OCI-LY1 (cell line): Measurements from ENCODE around the gene NMT1.

Experiments used
- H2AFZ ChIP-seq: fragments of 200-600 bp; sonication (generic), shearing (Covaris generic); 2 replicates; pipeline ENCODE4 v1.6.0; 2014; ENCODE audit warnings: antibody characterized with exemption, mild to moderate bottlenecking, low read length
- H3F3A ChIP-seq: fragments of 200-600 bp; sonication (generic), shearing (Covaris generic); 2 replicates; pipeline ENCODE4 v1.6.0; 2014; ENCODE audit warnings: mild to moderate bottlenecking, antibody characterized with exemption, low read length, moderate library complexity; ENCODE audit not compliant: insufficient read depth
- H3K27ac ChIP-seq: fragments of 200-600 bp; sonication (generic); 2 replicates; pipeline ENCODE4 v1.5.1; 2014; ENCODE audit warnings: low read length, mixed run types, mild to moderate bottlenecking, low read depth; ENCODE audit not compliant: poor library complexity, severe bottlenecking
- H3K27me3 ChIP-seq: fragments of 200-600 bp; sonication (generic); 2 replicates; pipeline ENCODE4 v1.6.0; 2014; ENCODE audit warnings: antibody characterized with exemption, mild to moderate bottlenecking, low read length, moderate library complexity; ENCODE audit not compliant: insufficient read depth
- H3K36me3 ChIP-seq: fragments of 200-600 bp; sonication (generic); 2 replicates; pipeline ENCODE4 v1.6.1; 2014; ENCODE audit warnings: mild to moderate bottlenecking, antibody characterized with exemption, low read length, moderate library complexity, mixed read lengths; ENCODE audit not compliant: insufficient read depth
- H3K4me1 ChIP-seq: fragments of 200-600 bp; sonication (generic); 2 replicates; pipeline ENCODE4 v1.5.1; 2014; ENCODE audit warnings: mild to moderate bottlenecking, low read length, moderate library complexity; ENCODE audit not compliant: insufficient read depth, severe bottlenecking
- H3K4me2 ChIP-seq: fragments of 200-600 bp; sonication (generic), shearing (Covaris generic); 2 replicates; pipeline ENCODE4 v1.6.1; 2014; ENCODE audit warnings: low read length
- H3K4me3 ChIP-seq: fragments of 200-600 bp; sonication (generic); 2 replicates; pipeline ENCODE4 v1.5.1; 2014; ENCODE audit warnings: low read length, low read depth, mild to moderate bottlenecking, mixed read lengths; ENCODE audit not compliant: poor library complexity, severe bottlenecking
- H3K79me2 ChIP-seq: fragments of 200-600 bp; shearing (Covaris generic); 2 replicates; pipeline ENCODE4 v1.6.1; 2016; ENCODE audit warnings: mixed run types, low read length, mixed read lengths; ENCODE audit not compliant: insufficient read depth
- H3K9ac ChIP-seq: fragments of 200-600 bp; sonication (generic), shearing (Covaris generic); 2 replicates; pipeline ENCODE4 v1.6.1; 2014; ENCODE audit warnings: mild to moderate bottlenecking, low read length, mixed read lengths
- H3K9me2 ChIP-seq: fragments of 200-600 bp; sonication (generic), shearing (Covaris generic); 2 replicates; pipeline ENCODE4 v1.6.1; 2014; ENCODE audit warnings: low read depth, mild to moderate bottlenecking, low read length, mixed read lengths
- H3K9me3 ChIP-seq: fragments of 200-600 bp; shearing (Covaris generic); 2 replicates; pipeline ENCODE4 v1.6.1; 2014; ENCODE audit warnings: low read length, mixed read lengths
- H4K20me1 ChIP-seq: fragments of 200-600 bp; sonication (generic), shearing (Covaris generic); 2 replicates; pipeline ENCODE4 v1.6.0; 2016; ENCODE audit warnings: mild to moderate bottlenecking, low read length; ENCODE audit not compliant: insufficient read depth
- CTCF ChIP-seq: fragments of 200-600 bp; sonication (generic), shearing (Covaris generic); IDR thresholded peaks from 2 replicates; pipeline ENCODE4 v1.5.1; 2017; ENCODE audit warnings: mild to moderate bottlenecking, antibody characterized with exemption, low read length, moderate library complexity, mixed read lengths
- EZH2 ChIP-seq: fragments of 200-600 bp; sonication (generic), shearing (Covaris generic); IDR thresholded peaks from 2 replicates; pipeline ENCODE4 v1.8.0; 2017; ENCODE audit warnings: borderline replicate concordance, mixed run types, mild to moderate bottlenecking, antibody characterized with exemption, low read length, moderate library complexity, mixed read lengths

NMT1 gene

GRCh38 chr17:45029758-45030423 lies 31.2 kb upstream of the NMT1 start:
- Histone ChIP-seq H3F3A (no peaks in the 10 kb centered on the region), H3K9me3 (no peaks in the 10 kb centered on the region), H3K27me3 (no peaks in the 10 kb centered on the region), H3K27ac (no peak overlapping the region), H3K9ac (no peak overlapping the region), H3K36me3 (peaks cover 63% of the 10 kb centered on the region), H3K4me1 (no peaks in the 10 kb centered on the region), H3K79me2 (no peaks in the 10 kb centered on the region), H2AFZ (no peak overlapping the region), H3K4me3 (no peak overlapping the region), H3K4me2 (no peak overlapping the region), H3K9me2 (no peaks in the 10 kb centered on the region), H4K20me1 (no peaks in the 10 kb centered on the region)
- no peak for TF ChIP-seq CTCF
- TF ChIP-seq EZH2 = no peak

- no peaks in the 10 kb centered on the region for H3K9me3 ChIP-seq
- H3K9me2 ChIP-seq = no peaks in the 10 kb centered on the region
- no peaks in the 10 kb centered on the region for H3F3A ChIP-seq
- H3K36me3 ChIP-seq = peaks cover 63% of the 10 kb centered on the region
- no peaks in the 10 kb centered on the region for H3K4me1 ChIP-seq
- H2AFZ ChIP-seq = no peak overlapping the region
- no peak overlapping the region for H3K4me2 ChIP-seq
- H3K4me3 ChIP-seq = no peak overlapping the region
- TF ChIP-seq EZH2 (no peak), CTCF (no peak)
- H4K20me1 ChIP-seq = no peaks in the 10 kb centered on the region
- no peak overlapping the region for H3K27ac ChIP-seq
- H3K9ac ChIP-seq = no peak overlapping the region
- H3K79me2 ChIP-seq = no peaks in the 10 kb centered on the region
- H3K27me3 ChIP-seq = no peaks in the 10 kb centered on the region
Observed at GRCh38 chr17:45030733-45031132, 30.4 kb upstream of the NMT1 start.

GRCh38 chr17:45031231-45032173 lies 29.6 kb upstream of the NMT1 start:
- Histone ChIP-seq H3K9me2 (no peaks in the 10 kb centered on the region), H3K4me3 (no peak overlapping the region), H3K9ac (no peak overlapping the region), H3K27me3 (no peaks in the 10 kb centered on the region), H3K27ac (no peak overlapping the region), H3K36me3 (peaks cover 62% of the 10 kb centered on the region), H3K4me2 (no peak overlapping the region), H3K79me2 (no peaks in the 10 kb centered on the region), H3K4me1 (no peaks in the 10 kb centered on the region), H3F3A (no peaks in the 10 kb centered on the region), H4K20me1 (no peaks in the 10 kb centered on the region), H3K9me3 (no peaks in the 10 kb centered on the region), H2AFZ (no peak overlapping the region)
- TF ChIP-seq EZH2 (no peak), CTCF (no peak)
